OCI-LY1 (cell line): ENCODE data around the gene CRHR1.

Experiments used
- H2AFZ ChIP-seq: fragments of 200-600 bp; sonication (generic), shearing (Covaris generic); 2 replicates; pipeline ENCODE4 v1.6.0; 2014; ENCODE audit warnings: antibody characterized with exemption, mild to moderate bottlenecking, low read length
- H3F3A ChIP-seq: fragments of 200-600 bp; sonication (generic), shearing (Covaris generic); 2 replicates; pipeline ENCODE4 v1.6.0; 2014; ENCODE audit warnings: mild to moderate bottlenecking, antibody characterized with exemption, low read length, moderate library complexity; ENCODE audit not compliant: insufficient read depth
- H3K27ac ChIP-seq: fragments of 200-600 bp; sonication (generic); 2 replicates; pipeline ENCODE4 v1.5.1; 2014; ENCODE audit warnings: low read length, mixed run types, mild to moderate bottlenecking, low read depth; ENCODE audit not compliant: poor library complexity, severe bottlenecking
- H3K27me3 ChIP-seq: fragments of 200-600 bp; sonication (generic); 2 replicates; pipeline ENCODE4 v1.6.0; 2014; ENCODE audit warnings: antibody characterized with exemption, mild to moderate bottlenecking, low read length, moderate library complexity; ENCODE audit not compliant: insufficient read depth
- H3K36me3 ChIP-seq: fragments of 200-600 bp; sonication (generic); 2 replicates; pipeline ENCODE4 v1.6.1; 2014; ENCODE audit warnings: mild to moderate bottlenecking, antibody characterized with exemption, low read length, moderate library complexity, mixed read lengths; ENCODE audit not compliant: insufficient read depth
- H3K4me1 ChIP-seq: fragments of 200-600 bp; sonication (generic); 2 replicates; pipeline ENCODE4 v1.5.1; 2014; ENCODE audit warnings: mild to moderate bottlenecking, low read length, moderate library complexity; ENCODE audit not compliant: insufficient read depth, severe bottlenecking
- H3K4me2 ChIP-seq: fragments of 200-600 bp; sonication (generic), shearing (Covaris generic); 2 replicates; pipeline ENCODE4 v1.6.1; 2014; ENCODE audit warnings: low read length
- H3K4me3 ChIP-seq: fragments of 200-600 bp; sonication (generic); 2 replicates; pipeline ENCODE4 v1.5.1; 2014; ENCODE audit warnings: low read length, low read depth, mild to moderate bottlenecking, mixed read lengths; ENCODE audit not compliant: poor library complexity, severe bottlenecking
- H3K79me2 ChIP-seq: fragments of 200-600 bp; shearing (Covaris generic); 2 replicates; pipeline ENCODE4 v1.6.1; 2016; ENCODE audit warnings: mixed run types, low read length, mixed read lengths; ENCODE audit not compliant: insufficient read depth
- H3K9ac ChIP-seq: fragments of 200-600 bp; sonication (generic), shearing (Covaris generic); 2 replicates; pipeline ENCODE4 v1.6.1; 2014; ENCODE audit warnings: mild to moderate bottlenecking, low read length, mixed read lengths
- H3K9me2 ChIP-seq: fragments of 200-600 bp; sonication (generic), shearing (Covaris generic); 2 replicates; pipeline ENCODE4 v1.6.1; 2014; ENCODE audit warnings: low read depth, mild to moderate bottlenecking, low read length, mixed read lengths
- H3K9me3 ChIP-seq: fragments of 200-600 bp; shearing (Covaris generic); 2 replicates; pipeline ENCODE4 v1.6.1; 2014; ENCODE audit warnings: low read length, mixed read lengths
- H4K20me1 ChIP-seq: fragments of 200-600 bp; sonication (generic), shearing (Covaris generic); 2 replicates; pipeline ENCODE4 v1.6.0; 2016; ENCODE audit warnings: mild to moderate bottlenecking, low read length; ENCODE audit not compliant: insufficient read depth
- CTCF ChIP-seq: fragments of 200-600 bp; sonication (generic), shearing (Covaris generic); IDR thresholded peaks from 2 replicates; pipeline ENCODE4 v1.5.1; 2017; ENCODE audit warnings: mild to moderate bottlenecking, antibody characterized with exemption, low read length, moderate library complexity, mixed read lengths
- EZH2 ChIP-seq: fragments of 200-600 bp; sonication (generic), shearing (Covaris generic); IDR thresholded peaks from 2 replicates; pipeline ENCODE4 v1.8.0; 2017; ENCODE audit warnings: borderline replicate concordance, mixed run types, mild to moderate bottlenecking, antibody characterized with exemption, low read length, moderate library complexity, mixed read lengths

Gene CRHR1

DNA sequence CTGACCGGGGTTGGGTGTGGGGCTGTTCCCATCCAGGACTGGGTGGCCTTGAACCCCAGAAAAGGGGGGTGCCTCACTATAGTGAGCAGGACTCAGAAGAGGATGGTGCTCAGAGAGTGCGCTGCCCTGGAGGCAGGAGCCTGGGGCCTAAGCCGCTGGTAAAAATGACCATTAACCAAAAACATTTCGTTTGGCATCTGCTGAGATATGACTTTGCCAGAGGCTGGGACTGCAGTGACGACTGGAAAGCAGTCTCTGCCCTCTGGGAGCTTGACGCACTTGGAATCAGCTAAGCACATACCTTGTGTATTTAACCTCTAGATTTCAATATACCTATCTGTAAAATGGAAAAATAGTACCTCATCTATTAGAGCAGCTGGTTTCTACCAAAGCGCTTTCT lies 7.2 kb upstream of the CRHR1 start:
- Histone ChIP-seq H3F3A (no peaks in the 10 kb centered on the region), H3K79me2 (no peaks in the 10 kb centered on the region), H3K4me2 (no peak overlapping the region), H3K4me1 (no peaks in the 10 kb centered on the region), H3K9me3 (no peaks in the 10 kb centered on the region), H3K9me2 (no peaks in the 10 kb centered on the region), H4K20me1 (no peaks in the 10 kb centered on the region), H3K36me3 (no peaks in the 10 kb centered on the region), H2AFZ (no peak overlapping the region), H3K9ac (no peak overlapping the region), H3K4me3 (no peak overlapping the region), H3K27me3 (no peaks in the 10 kb centered on the region; the same call in 1 of the 2 replicates), H3K27ac (no peak overlapping the region)
- TF ChIP-seq EZH2 = no peak
- no peak for TF ChIP-seq CTCF

DNA sequence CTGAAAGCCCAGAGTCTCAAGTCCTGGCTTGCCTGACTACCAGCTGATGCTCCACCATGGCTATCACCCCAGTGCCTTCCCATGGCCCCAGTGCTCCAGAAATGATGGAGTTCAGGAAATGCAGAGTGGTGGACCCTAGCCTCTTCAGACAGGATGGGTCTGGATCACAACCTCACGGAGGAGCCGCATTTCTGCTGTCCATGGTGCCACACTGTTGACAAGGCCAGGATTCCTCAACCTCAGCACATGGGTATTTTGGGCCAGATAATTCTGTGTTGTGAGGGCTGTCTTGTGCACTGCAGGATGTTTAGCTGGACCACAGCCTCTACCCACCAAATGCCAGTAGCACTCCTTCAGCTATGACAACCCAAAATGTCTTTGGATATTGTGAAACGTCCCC lies 6.7 kb upstream of the CRHR1 start:
- no peaks in the 10 kb centered on the region for H3F3A ChIP-seq
- no peak overlapping the region for H3K9ac ChIP-seq
- H2AFZ ChIP-seq = no peak overlapping the region
- no peak overlapping the region for H3K27ac ChIP-seq
- no peaks in the 10 kb centered on the region for H3K9me2 ChIP-seq
- no peaks in the 10 kb centered on the region; the same call in 1 of the 2 replicates for H3K27me3 ChIP-seq
- no peaks in the 10 kb centered on the region for H3K79me2 ChIP-seq
- TF ChIP-seq EZH2 (no peak), CTCF (no peak)
- no peak overlapping the region for H3K4me3 ChIP-seq
- no peaks in the 10 kb centered on the region for H3K36me3 ChIP-seq
- no peaks in the 10 kb centered on the region for H4K20me1 ChIP-seq
- H3K4me1 ChIP-seq = no peaks in the 10 kb centered on the region
- no peak overlapping the region for H3K4me2 ChIP-seq
- no peaks in the 10 kb centered on the region for H3K9me3 ChIP-seq

DNA sequence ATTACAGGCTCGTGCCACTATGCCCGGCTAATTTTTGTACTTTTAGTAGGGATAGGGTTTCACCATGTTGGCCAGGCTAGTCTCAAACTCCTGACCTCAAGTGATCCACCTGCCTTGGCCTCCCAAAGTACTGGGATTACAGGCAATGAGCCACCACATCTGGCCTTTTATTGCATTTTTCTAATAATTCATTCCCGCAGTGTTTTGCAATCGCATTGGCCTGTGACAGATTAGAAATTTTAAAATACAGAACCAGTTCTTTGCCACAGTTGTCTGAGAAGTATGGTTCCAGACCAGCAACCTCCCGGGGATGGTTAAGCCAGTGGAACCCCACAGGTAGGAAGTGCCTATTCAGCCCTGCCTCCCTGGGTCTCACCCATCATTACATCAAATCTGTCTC lies 3.2 kb upstream of the CRHR1 start:
- Histone ChIP-seq H3K4me1 (no peaks in the 10 kb centered on the region), H3K4me3 (no peak overlapping the region), H3K4me2 (no peak overlapping the region), H3K79me2 (no peaks in the 10 kb centered on the region), H3K27me3 (no peaks in the 10 kb centered on the region), H3K36me3 (no peaks in the 10 kb centered on the region), H3K27ac (no peak overlapping the region), H4K20me1 (no peaks in the 10 kb centered on the region), H3K9me2 (no peaks in the 10 kb centered on the region), H3K9me3 (no peaks in the 10 kb centered on the region), H3F3A (no peaks in the 10 kb centered on the region), H3K9ac (no peak overlapping the region), H2AFZ (no peak overlapping the region)
- TF ChIP-seq EZH2 (no peak), CTCF (no peak)
